Measurements from ENCODE around the gene ARHGEF12.

GRCh38 chr11:120388261-120388660 lies 52.0 kb downstream of the ARHGEF12 start:
- TF ChIP-seq CTCF (conservative IDR thresholded peaks at IDR 0.05; ENCODE audit: low read depth, low read length) = no peak
- TF ChIP-seq EZH2 (IDR thresholded peaks at IDR 0.05; ENCODE audit: low read length, unreplicated experiment) = no peak
- TF ChIP-seq EZH2phosphoT487 (IDR thresholded peaks at IDR 0.05; ENCODE audit: borderline replicate concordance, low read length) = no peak
